MV-4-11 (cell line): Measurements from ENCODE around the gene FMO2.

Source experiments
- DNase-seq: peaks from one replicate; lab custom pipeline; 2025; lab: John Stamatoyannopoulos, UW

The FMO2 gene

DNA sequence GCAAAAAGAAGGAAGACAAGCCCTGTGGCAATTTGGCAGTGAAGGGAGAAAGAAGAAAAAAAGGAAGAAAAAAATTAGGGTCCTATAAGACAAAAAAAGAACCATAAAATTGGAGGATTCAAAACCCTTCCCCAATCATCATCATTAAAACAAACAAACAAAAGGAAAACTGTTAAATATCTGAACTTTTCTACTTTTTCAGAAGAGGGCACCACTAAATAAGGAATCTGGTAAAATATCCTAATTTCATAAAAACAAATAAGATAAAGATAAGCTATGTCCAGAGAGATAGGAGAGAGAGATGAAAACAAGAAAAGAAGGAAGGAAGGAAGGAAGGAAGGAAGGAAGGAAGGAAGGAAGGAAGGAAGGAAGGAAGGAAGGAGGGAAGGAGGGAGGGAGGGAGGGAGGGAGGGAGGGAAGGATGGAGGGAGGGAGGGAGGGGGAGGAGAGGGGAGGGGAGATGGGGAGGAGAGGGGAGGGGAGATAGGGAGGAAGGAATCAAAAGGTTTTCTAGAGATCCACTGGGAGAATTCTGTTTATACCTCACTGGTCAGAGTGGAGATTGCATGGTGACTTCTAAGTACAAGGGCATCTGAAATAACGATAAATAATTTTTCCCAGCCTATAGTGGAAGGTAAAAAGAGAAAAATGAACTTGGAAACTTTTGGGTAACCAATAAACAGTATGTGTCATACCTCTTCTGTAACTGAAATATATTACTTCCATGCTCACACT, 10.4 kb upstream of the FMO2 start:
- no peak for DNase-seq

DNA sequence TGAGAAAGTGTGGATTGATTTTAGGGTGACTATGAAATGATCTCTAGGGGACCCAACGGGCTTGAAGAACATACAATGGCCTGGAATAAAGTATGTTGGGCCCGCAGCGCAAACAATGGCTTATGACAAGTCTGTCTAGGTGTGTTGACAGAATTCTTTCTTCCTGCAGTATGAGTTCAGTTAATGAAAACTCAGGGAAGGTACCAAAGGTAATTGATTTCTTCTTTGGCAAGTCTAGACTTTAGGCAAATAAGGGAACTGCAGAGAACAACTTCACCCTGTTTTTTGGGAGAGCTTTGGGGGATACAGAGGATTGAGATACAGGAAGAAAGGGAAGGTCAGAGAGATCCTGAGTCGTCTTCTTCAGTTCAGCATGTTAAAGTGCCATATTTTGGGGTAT, 7.8 kb upstream of the FMO2 start:
- DNase-seq: no peak

DNA sequence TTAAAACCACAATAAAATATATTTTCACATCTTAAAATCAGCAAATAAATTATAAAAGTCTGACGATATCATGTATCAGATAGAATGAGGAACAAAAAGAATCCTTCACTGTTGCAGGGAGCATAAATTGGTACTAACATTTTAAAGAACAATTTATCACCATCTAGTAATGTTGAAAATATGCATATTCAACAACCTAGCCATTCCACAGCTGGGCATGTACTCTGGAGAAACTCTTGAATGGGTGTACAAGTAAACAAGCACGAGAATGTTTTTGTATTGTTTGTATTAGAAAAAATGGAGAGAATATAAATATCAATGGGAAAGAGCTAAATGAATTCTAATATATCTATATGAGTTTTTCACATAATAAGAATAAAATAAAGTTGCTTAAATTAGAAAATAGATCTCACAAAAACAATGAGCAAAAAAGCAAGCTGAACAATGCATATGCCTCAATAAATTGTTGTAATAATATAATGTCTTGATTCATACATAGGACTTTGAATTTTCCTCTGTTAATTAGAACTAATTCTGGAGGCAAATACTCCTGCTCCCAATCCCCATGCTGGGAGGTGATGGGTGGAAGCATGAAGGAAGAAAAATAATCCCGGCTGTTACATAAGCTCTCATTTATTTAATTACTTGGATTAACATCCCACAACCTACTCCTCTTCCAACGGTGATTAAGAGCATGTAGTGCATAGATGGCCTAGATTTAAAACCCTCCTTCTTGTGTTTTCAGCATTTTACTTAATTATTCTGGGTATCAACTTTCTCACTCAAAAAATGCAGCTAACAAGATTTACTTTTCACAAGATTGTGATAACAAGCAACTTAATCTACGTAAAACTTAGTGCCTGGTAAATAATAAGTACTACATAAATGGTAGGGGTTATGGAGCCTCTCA, 5.5 kb upstream of the FMO2 start:
- no peak for DNase-seq

GRCh38 chr1:171180670-171181069, 4.4 kb upstream of the FMO2 start:
- no peak for DNase-seq

DNA sequence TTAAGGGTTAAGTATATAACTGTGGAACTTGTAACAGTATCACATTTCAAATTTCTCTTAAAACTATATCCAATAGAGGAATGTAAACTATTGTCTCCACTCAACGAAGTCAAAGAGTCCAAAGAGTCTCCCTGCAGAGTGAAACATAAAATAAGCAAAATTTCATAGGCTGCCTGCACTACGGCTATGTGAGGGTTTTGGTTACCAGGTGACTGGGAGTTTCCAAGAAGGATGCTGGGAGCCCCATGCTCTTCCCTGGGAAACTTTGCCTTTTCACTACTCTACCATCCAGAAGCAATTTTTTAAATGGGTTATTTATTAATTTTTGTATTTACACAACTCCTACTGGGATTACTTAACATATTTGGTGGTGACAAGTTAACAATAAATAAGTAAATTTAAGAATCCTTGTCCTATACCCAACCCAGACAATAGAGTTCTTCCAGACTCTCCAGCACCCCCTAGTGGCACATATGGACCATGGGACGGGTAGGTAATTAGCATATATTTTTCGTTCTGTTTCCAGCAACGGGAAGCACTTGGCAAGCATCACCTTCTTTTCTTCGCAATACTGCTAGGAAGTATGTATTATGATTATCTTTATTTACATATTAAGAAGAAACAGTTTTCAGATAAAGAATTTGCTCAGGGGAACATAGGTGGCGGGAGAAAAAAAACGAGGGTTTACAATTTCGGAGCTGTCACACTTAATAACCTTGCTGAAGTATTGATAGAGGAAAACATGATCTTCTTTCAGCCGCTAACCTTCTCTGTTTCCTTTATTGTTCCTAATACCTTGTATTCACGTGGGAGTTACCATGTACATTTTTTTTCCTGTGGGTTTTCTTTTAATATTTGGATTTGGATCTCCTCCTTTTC, 3.5 kb downstream of the FMO2 start:
- DNase-seq: peak; percentile 47

GRCh38 chr1:171191992-171192391, 6.9 kb downstream of the FMO2 start:
- no peak for DNase-seq

DNA sequence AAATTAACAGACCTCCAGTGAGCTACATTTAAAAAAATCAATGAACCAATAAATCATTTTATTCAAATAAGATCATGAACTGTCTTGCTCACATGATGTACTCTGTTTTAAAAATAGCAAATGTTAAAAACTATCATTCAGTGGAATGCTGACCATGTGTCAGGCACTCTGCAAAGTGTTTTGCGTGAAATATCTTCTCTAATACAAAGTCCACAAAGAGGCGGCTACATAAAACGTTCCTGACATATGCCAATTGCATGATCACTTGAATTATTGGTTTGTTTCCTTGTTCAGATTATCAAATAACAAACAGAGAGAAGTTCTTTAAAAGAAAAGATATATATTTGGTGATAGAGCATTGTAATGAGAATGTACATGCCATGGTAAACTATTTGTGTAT, 10.7 kb downstream of the FMO2 start:
- DNase-seq: no peak

DNA sequence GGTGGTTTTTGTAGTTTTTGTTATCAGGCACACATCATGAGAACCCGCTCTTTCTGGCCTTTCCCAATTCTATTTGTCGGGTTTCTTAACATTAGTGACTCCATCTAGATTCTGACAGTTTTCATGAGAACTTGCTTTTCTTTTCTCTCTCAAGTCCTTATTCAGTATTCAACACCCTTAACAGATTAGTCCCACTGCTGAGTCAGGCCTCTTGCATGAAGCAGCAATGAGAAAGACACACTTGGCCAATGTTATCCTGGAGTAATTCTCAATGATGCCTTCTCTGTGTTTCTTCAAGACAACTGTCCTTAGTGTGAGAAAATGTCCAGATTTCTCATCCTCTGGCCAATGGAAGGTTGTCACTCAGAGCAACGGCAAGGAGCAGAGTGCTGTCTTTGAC, 11.3 kb downstream of the FMO2 start:
- DNase-seq: no peak

DNA sequence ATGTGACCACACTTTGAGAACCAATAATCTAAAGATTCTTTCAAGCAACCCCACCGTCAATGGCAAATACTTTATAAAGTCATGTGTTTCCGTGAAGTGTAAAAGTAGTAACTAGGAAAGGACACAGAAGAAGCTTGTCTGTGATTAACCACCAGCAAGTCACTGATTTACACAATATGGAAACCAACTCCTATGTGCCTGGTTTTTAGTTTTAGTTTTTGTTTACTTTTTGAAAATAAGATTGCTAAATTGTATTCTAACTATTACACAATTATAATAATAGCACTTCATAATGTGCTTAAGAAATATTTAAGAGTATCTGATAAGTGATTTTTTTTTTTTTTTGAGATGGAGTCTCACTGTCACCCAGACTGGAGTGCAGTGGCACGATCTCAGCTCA, 13.0 kb downstream of the FMO2 start:
- DNase-seq: no peak

DNA sequence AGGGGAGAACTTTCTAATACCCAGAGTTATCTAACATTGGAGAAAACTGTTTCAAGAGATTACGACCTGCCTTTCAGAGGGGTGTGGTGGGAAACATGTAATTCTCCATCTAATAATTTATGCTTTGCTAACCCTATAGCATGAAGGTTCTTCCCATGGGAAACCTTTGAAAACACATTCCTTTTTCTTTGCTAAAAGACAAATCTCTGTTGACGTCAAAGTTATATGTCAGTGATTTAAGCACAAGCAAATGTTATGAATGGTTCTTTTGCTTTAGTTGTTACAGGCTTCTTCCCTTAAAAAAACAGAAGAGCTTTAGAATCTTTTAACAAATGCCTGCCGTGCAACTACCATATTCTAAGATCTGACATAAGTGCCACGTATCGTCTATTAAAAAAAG, 19.2 kb downstream of the FMO2 start:
- DNase-seq: no peak

- no peak for DNase-seq
Observed at GRCh38 chr1:171206204-171206977, 21.3 kb downstream of the FMO2 start.

DNA sequence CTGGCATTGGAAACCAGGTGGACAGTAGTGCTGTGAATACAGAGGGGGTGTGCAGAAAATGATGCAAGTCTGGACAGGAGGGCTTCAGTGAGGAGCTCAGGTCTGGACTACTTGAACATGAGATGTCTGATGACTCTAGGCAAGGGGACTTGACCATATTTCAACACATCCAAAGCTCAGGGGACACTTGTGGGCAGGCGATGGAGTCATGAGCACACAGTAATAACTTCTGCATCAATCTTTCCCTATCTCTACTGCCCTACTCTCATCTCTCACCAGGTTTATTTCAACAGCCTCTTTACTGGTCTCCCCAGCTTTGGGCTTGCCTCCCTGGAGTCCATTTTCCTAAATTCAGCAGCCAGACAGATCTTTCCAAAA, 21.9 kb downstream of the FMO2 start:
- DNase-seq: no peak

GRCh38 chr1:171207377-171207776, 22.3 kb downstream of the FMO2 start:
- DNase-seq: no peak

- no peak for DNase-seq
Observed at GRCh38 chr1:171210355-171210754, 25.3 kb downstream of the FMO2 start.

- DNase-seq: peak; percentile 86
Observed at GRCh38 chr1:171212607-171213351, 27.7 kb downstream of the FMO2 start.

DNA sequence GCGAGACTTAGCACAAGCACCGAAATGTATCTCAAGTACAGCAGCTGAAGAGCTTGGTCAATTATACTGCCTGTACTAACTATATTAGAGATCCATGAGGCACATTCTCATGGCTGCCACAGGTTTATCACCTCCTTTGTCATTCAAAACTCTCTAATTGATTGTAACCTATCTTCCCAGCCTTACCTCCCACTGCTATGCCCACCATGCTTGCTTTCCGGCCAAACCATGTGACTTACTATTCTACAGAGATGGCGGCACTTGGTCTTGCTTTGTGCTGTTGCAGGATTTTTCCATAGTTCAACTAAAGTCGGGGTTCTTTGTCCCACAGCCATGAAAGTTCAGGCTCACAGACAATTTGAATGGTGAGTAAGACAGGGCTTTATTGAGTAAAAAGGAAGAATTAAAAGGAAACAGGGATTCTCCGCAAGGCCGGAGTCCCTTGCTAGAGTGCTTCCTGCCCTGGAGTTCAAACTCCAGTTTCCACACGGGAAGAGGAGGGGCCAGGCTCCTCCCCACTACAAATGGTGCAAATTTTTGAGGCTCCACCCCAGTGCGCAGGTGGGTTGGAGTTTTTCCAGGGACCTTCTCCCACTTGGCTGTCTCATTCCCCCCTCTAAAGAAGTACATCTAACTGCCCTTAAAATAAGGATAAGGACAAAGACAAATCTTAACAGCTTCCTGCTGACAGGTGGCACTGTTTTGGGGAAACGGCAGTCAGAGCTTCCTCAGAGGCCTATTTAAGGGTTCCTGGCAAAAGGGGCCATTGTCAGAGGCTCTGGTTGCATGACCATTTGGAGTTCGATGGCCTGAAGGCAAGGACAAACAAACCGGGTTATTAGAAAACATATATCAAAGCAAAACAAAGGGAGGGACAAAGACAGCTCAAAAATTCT, 28.7 kb downstream of the FMO2 start:
- no peak for DNase-seq

GRCh38 chr1:171217658-171218443, 32.8 kb downstream of the FMO2 start:
- DNase-seq: no peak

- no peak for DNase-seq
Observed at GRCh38 chr1:171218661-171219060, 33.6 kb downstream of the FMO2 start.
